ENCODE measurements around the gene VHLL. TPM values are rescaled to one million over a fixed set of nuclear protein-coding genes. Genes with fewer than 3 reads are reported as not detected.

Gene VHLL
- total and polyA plus RNA-seq, 5 donors from 2014 or later: not detected

GRCh38 chr1:156308078-156308477 is 9.0 kb upstream of the VHLL start:
- H3K27me3 ChIP-seq (ENCODE audit: control insufficient read depth, insufficient read depth, low read length): no peaks in the 10 kb centered on the region
- Mint-ChIP-seq H3K27ac (peak overlapping the region in 2 of 3 donors; percentile 21 to 61), H3K27me3 (no peaks in the 10 kb centered on the region), H3K4me1 (peaks cover 0 to 5% (median 0%) of the 10 kb centered on the region in 4 donors), H3K9me3 (no peaks in the 10 kb centered on the region), H3K36me3 (peaks cover 16% of the 10 kb centered on the region), H3K4me3 (no peak overlapping the region)
- H3K36me3 ChIP-seq (ENCODE audit: control insufficient read depth, insufficient read depth, low read length): peaks cover 54% of the 10 kb centered on the region
- DNase-seq (no peak), ATAC-seq (ENCODE audit: low read depth in 2 of 2) (no peak)
- no peak overlapping the region for H3K4me3 ChIP-seq (ENCODE audit: low read depth, low read length)
- no peak overlapping the region for H3K27ac ChIP-seq (ENCODE audit: insufficient read depth, low read length, poor library complexity, severe bottlenecking)
- H3K4me1 ChIP-seq (ENCODE audit: control insufficient read depth, insufficient read depth, low read length, poor library complexity, severe bottlenecking): no peaks in the 10 kb centered on the region
- H3K9me3 ChIP-seq (ENCODE audit: control insufficient read depth in 2 of 2, low read length in 2 of 2): no peaks in the 10 kb centered on the region

GRCh38 chr1:156305215-156305614 is 6.1 kb upstream of the VHLL start:
- ATAC-seq (ENCODE audit: low read depth in 2 of 2) (no peak), DNase-seq (no peak)
- Mint-ChIP-seq H3K4me3 (no peak overlapping the region), H3K9me3 (no peaks in the 10 kb centered on the region), H3K27ac (no peak overlapping the region), H3K36me3 (peaks cover 12% of the 10 kb centered on the region), H3K4me1 (peaks cover 0 to 5% (median 0%) of the 10 kb centered on the region in 4 donors), H3K27me3 (no peaks in the 10 kb centered on the region)
- Histone ChIP-seq H3K9me3 (ENCODE audit: control insufficient read depth in 2 of 2, low read length in 2 of 2) (no peaks in the 10 kb centered on the region), H3K4me1 (ENCODE audit: control insufficient read depth, insufficient read depth, low read length, poor library complexity, severe bottlenecking) (no peaks in the 10 kb centered on the region), H3K36me3 (ENCODE audit: control insufficient read depth, insufficient read depth, low read length) (peaks cover 27% of the 10 kb centered on the region), H3K4me3 (ENCODE audit: low read depth, low read length) (no peak overlapping the region), H3K27me3 (ENCODE audit: control insufficient read depth, insufficient read depth, low read length) (no peaks in the 10 kb centered on the region), H3K27ac (ENCODE audit: insufficient read depth, low read length, poor library complexity, severe bottlenecking) (no peak overlapping the region)

- peaks cover 0 to 5% (median 0%) of the 10 kb centered on the region in 4 donors for H3K4me1 Mint-ChIP-seq
- ATAC-seq (ENCODE audit: low read depth in 2 of 2) (no peak), DNase-seq (no peak)
- H3K4me3 Mint-ChIP-seq: no peak overlapping the region
- no peaks in the 10 kb centered on the region for H3K27me3 Mint-ChIP-seq
- H3K9me3 Mint-ChIP-seq: peaks cover 0 to 1% (median 0%) of the 10 kb centered on the region in 7 donors
- no peaks in the 10 kb centered on the region for H3K27me3 ChIP-seq (ENCODE audit: control insufficient read depth, insufficient read depth, low read length)
- H3K36me3 ChIP-seq (ENCODE audit: control insufficient read depth, insufficient read depth, low read length): peaks cover 11% of the 10 kb centered on the region
- H3K36me3 Mint-ChIP-seq: peaks cover 4% of the 10 kb centered on the region
- no peaks in the 10 kb centered on the region for H3K9me3 ChIP-seq (ENCODE audit: control insufficient read depth in 2 of 2, low read length in 2 of 2)
- H3K4me1 ChIP-seq (ENCODE audit: control insufficient read depth, insufficient read depth, low read length, poor library complexity, severe bottlenecking): no peaks in the 10 kb centered on the region
- H3K27ac ChIP-seq (ENCODE audit: insufficient read depth, low read length, poor library complexity, severe bottlenecking): no peak overlapping the region
- no peak overlapping the region for H3K4me3 ChIP-seq (ENCODE audit: low read depth, low read length)
- no peak overlapping the region for H3K27ac Mint-ChIP-seq
Measured at GRCh38 chr1:156303241-156303640, 4.1 kb upstream of the VHLL start.

- peak within 1 kb of the TSS; percentile 90 to 97 (median 91) for H3K4me3 Mint-ChIP-seq
- ATAC-seq (ENCODE audit: low read depth in 2 of 2) (peak; percentile 80 to 82), DNase-seq (peak; percentile 49 to 86 (median 69))
- Histone ChIP-seq H3K4me1 (ENCODE audit: control insufficient read depth, insufficient read depth, low read length, poor library complexity, severe bottlenecking) (peaks cover 19% of the 10 kb centered on the region), H3K36me3 (ENCODE audit: control insufficient read depth, insufficient read depth, low read length) (peaks cover 2% of the 10 kb centered on the region), H3K27ac (ENCODE audit: insufficient read depth, low read length, poor library complexity, severe bottlenecking) (peak within 1 kb of the TSS; percentile 55), H3K27me3 (ENCODE audit: control insufficient read depth, insufficient read depth, low read length) (no peaks in the 10 kb centered on the region), H3K9me3 (ENCODE audit: control insufficient read depth in 2 of 2, low read length in 2 of 2) (no peaks in the 10 kb centered on the region), H3K4me3 (ENCODE audit: low read depth, low read length) (peak within 1 kb of the TSS; percentile 85)
- H3K27ac Mint-ChIP-seq: peak within 1 kb of the TSS; percentile 74 to 93 (median 91)
- H3K27me3 Mint-ChIP-seq: no peaks in the 10 kb centered on the region
- H3K9me3 Mint-ChIP-seq: peaks cover 0 to 1% (median 0%) of the 10 kb centered on the region in 7 donors
- peaks cover 3 to 35% (median 14%) of the 10 kb centered on the region in 4 donors for H3K4me1 Mint-ChIP-seq
- H3K36me3 Mint-ChIP-seq: peaks cover 9% of the 10 kb centered on the region
Measured at GRCh38 chr1:156295391-156295947, 3.6 kb downstream of the VHLL start, which contains the start of gene GLMP. GLMP (minus strand) TSS chr1:156295679; CDS start chr1:156295645, 34 bp downstream.

GRCh38 chr1:156293895-156294294 is 5.2 kb downstream of the VHLL start:
- no peak for DNase-seq
- Mint-ChIP-seq H3K27me3 (no peaks in the 10 kb centered on the region), H3K9me3 (no peaks in the 10 kb centered on the region), H3K4me1 (peaks cover 3 to 35% (median 17%) of the 10 kb centered on the region in 4 donors), H3K36me3 (peaks cover 14% of the 10 kb centered on the region), H3K27ac (no peak overlapping the region), H3K4me3 (peak overlapping the region in 2 of 4 donors; percentile 4 to 21)
- peaks cover 3% of the 10 kb centered on the region for H3K36me3 ChIP-seq (ENCODE audit: control insufficient read depth, insufficient read depth, low read length)
- H3K27ac ChIP-seq (ENCODE audit: insufficient read depth, low read length, poor library complexity, severe bottlenecking): no peak overlapping the region
- ATAC-seq (ENCODE audit: low read depth in 2 of 2): no peak
- no peaks in the 10 kb centered on the region for H3K27me3 ChIP-seq (ENCODE audit: control insufficient read depth, insufficient read depth, low read length)
- H3K4me3 ChIP-seq (ENCODE audit: low read depth, low read length): no peak overlapping the region
- H3K9me3 ChIP-seq (ENCODE audit: control insufficient read depth in 2 of 2, low read length in 2 of 2): no peaks in the 10 kb centered on the region
- H3K4me1 ChIP-seq (ENCODE audit: control insufficient read depth, insufficient read depth, low read length, poor library complexity, severe bottlenecking): peaks cover 19% of the 10 kb centered on the region

GRCh38 chr1:156293098-156293434 is 6.0 kb downstream of the VHLL start:
- DNase-seq: no peak
- no peaks in the 10 kb centered on the region for H3K27me3 ChIP-seq (ENCODE audit: control insufficient read depth, insufficient read depth, low read length)
- ATAC-seq (ENCODE audit: low read depth in 2 of 2): no peak
- no peak overlapping the region for H3K27ac Mint-ChIP-seq
- no peak overlapping the region for H3K4me3 ChIP-seq (ENCODE audit: low read depth, low read length)
- no peaks in the 10 kb centered on the region for H3K9me3 Mint-ChIP-seq
- H3K4me3 Mint-ChIP-seq: peak overlapping the region in 2 of 4 donors; percentile 19 to 21
- H3K9me3 ChIP-seq (ENCODE audit: control insufficient read depth in 2 of 2, low read length in 2 of 2): no peaks in the 10 kb centered on the region
- peaks cover 7% of the 10 kb centered on the region for H3K36me3 ChIP-seq (ENCODE audit: control insufficient read depth, insufficient read depth, low read length)
- H3K27me3 Mint-ChIP-seq: no peaks in the 10 kb centered on the region
- H3K4me1 ChIP-seq (ENCODE audit: control insufficient read depth, insufficient read depth, low read length, poor library complexity, severe bottlenecking): peaks cover 19% of the 10 kb centered on the region
- no peak overlapping the region for H3K27ac ChIP-seq (ENCODE audit: insufficient read depth, low read length, poor library complexity, severe bottlenecking)
- H3K36me3 Mint-ChIP-seq: peaks cover 14% of the 10 kb centered on the region
- peaks cover 3 to 35% (median 17%) of the 10 kb centered on the region in 4 donors for H3K4me1 Mint-ChIP-seq

GRCh38 chr1:156291226-156292061 is 7.7 kb downstream of the VHLL start:
- H3K4me3 ChIP-seq (ENCODE audit: low read depth, low read length): no peak overlapping the region
- Mint-ChIP-seq H3K4me3 (peak overlapping the region in 2 of 4 donors; percentile 29 to 32), H3K36me3 (peaks cover 14% of the 10 kb centered on the region), H3K9me3 (no peaks in the 10 kb centered on the region), H3K27ac (peak overlapping the region in 1 of 3 donors; percentile 27), H3K4me1 (peaks cover 3 to 35% (median 17%) of the 10 kb centered on the region in 4 donors), H3K27me3 (no peaks in the 10 kb centered on the region)
- no peak overlapping the region for H3K27ac ChIP-seq (ENCODE audit: insufficient read depth, low read length, poor library complexity, severe bottlenecking)
- DNase-seq: no peak
- H3K9me3 ChIP-seq (ENCODE audit: control insufficient read depth in 2 of 2, low read length in 2 of 2): no peaks in the 10 kb centered on the region
- peaks cover 8% of the 10 kb centered on the region for H3K36me3 ChIP-seq (ENCODE audit: control insufficient read depth, insufficient read depth, low read length)
- peak in 1 of 2 donors; percentile 38 for ATAC-seq (ENCODE audit: low read depth in 2 of 2)
- H3K27me3 ChIP-seq (ENCODE audit: control insufficient read depth, insufficient read depth, low read length): no peaks in the 10 kb centered on the region
- H3K4me1 ChIP-seq (ENCODE audit: control insufficient read depth, insufficient read depth, low read length, poor library complexity, severe bottlenecking): peaks cover 19% of the 10 kb centered on the region
